Small intestine (tissue), 7 donors: ENCODE data around the gene GPX4. TPM values are rescaled to one million over a fixed set of nuclear protein-coding genes. Genes with fewer than 3 reads are reported as not detected.
A peak's percentile ranks its signal among the peaks of the same experiment; 100 is the strongest.

Experiments used
- DNase-seq, 2 donors: peaks; one replicate each; pipeline versions ENCODE4 v3.0.0 to v3.0.0-alpha.2; 2013
- FAIRE-seq: peaks from 2 replicates; lab custom pipeline; 2012; peaks lifted over from hg19 to GRCh38; lab: Jason Lieb, UNC
- H3K27ac ChIP-seq, 3 donors: one replicate each; pipeline ENCODE4 v1.5.1; 2013; ENCODE audit warnings: low read length in 2 of 3, mild to moderate bottlenecking in 2 of 3, control low read depth in 1 of 3, inconsistent platforms in 1 of 3, low read depth in 1 of 3, moderate library complexity in 1 of 3
- H3K27me3 ChIP-seq, 3 donors: one replicate each; pipeline ENCODE4 v1.6.1; 2013; ENCODE audit warnings: low read length in 3 of 3, inconsistent platforms in 1 of 3; ENCODE audit not compliant: control insufficient read depth in 3 of 3, insufficient read depth in 3 of 3
- H3K36me3 ChIP-seq, 3 donors: one replicate each; pipeline ENCODE4 v1.6.1; 2013; ENCODE audit warnings: low read length in 3 of 3, inconsistent platforms in 1 of 3, low read depth in 1 of 3, mild to moderate bottlenecking in 1 of 3, moderate library complexity in 1 of 3; ENCODE audit not compliant: control insufficient read depth in 3 of 3, insufficient read depth in 2 of 3
- H3K4me1 ChIP-seq, 3 donors: one replicate each; pipeline ENCODE4 v1.6.1; 2013; ENCODE audit warnings: low read length in 2 of 3, inconsistent platforms in 1 of 3, low read depth in 1 of 3, mild to moderate bottlenecking in 1 of 3, moderate library complexity in 1 of 3; ENCODE audit not compliant: control insufficient read depth in 3 of 3, insufficient read depth in 2 of 3
- H3K4me3 ChIP-seq, 3 donors: one replicate each; pipeline ENCODE4 v1.5.1; 2013; ENCODE audit warnings: low read length in 3 of 3, control low read depth in 1 of 3, inconsistent platforms in 1 of 3, low read depth in 1 of 3, mild to moderate bottlenecking in 1 of 3, moderate library complexity in 1 of 3
- H3K9me3 ChIP-seq, 2 donors: one replicate each; pipeline ENCODE4 v1.6.1; 2013; ENCODE audit warnings: low read depth in 1 of 2, low read length in 1 of 2; ENCODE audit not compliant: control insufficient read depth in 2 of 2, insufficient read depth in 1 of 2
- WGBS, 3 donors: extraction: QIAGEN DNeasy Blood & Tissue Kit; methylation state at CpG; one replicate each; pipeline ENCODE4 v1.1.7; 2013; 5-methylcytosine and 5-hydroxymethylcytosine counted together
- polyA plus RNA-seq, 4 donors: library from polyadenylated mRNA; stranded (reverse) in 3 of 4; unstranded in 1 of 4; fragments of 200-250 nt in 3 of 4; fragments of 120-200 nt in 1 of 4; gene quantifications; one replicate each; pipeline versions ENCODE4 v1.2.1 to v1.2.3, GENCODE V29; 2013
- donor health status: healthy with polysubstance abuse.
- donor health status: control.
- donor health status: control.
- donor health status: Bipolar disorder and iron deficiency.
- donor health status: healthy.

The GPX4 gene
- polyA plus RNA-seq, 4 donors, result 335 to 1,298 (median 781) TPM

GRCh38 chr19:1155352-1156304 is 51.8 kb downstream of the GPX4 start:
- DNase-seq (peak in 1 of 2 donors; percentile 28), FAIRE-seq (no peak)
- peaks cover 6 to 81% (median 14%) of the 10 kb centered on the region in 3 donors for H3K36me3 ChIP-seq
- WGBS, 3 donors, result 77 to 82% (median 80%) methylated on average over 27 to 29 of the region's 29 CpGs
- no peaks in the 10 kb centered on the region for H3K27me3 ChIP-seq
- H3K9me3 ChIP-seq, result no peaks in the 10 kb centered on the region
- peaks cover 0 to 16% (median 4%) of the 10 kb centered on the region in 3 donors for H3K4me1 ChIP-seq
- no peak overlapping the region for H3K4me3 ChIP-seq
- H3K27ac ChIP-seq, result peak overlapping the region; percentile 52 to 92 (median 65)

Other genes with a start within 250 kb of the GPX4 start
- gene CFD, start 244.3 kb upstream of the GPX4 start, polyA plus RNA-seq, result 100 to 1,000 TPM in 1 of 4 donors, 10 to 100 TPM in 1, 1 to 10 TPM in 2; 3.8 to 601 (median 20.8) TPM
- gene MED16, start 210.8 kb upstream of the GPX4 start, polyA plus RNA-seq, result 100 to 1,000 TPM in 1 of 4 donors, 10 to 100 TPM in 3; 39.0 to 107 (median 70.3) TPM
- not detected for gene RNU6-9, start 210.5 kb upstream of the GPX4 start, polyA plus RNA-seq
- gene R3HDM4, start 190.8 kb upstream of the GPX4 start, polyA plus RNA-seq, result 10 to 100 TPM; 29.5 to 52.7 (median 42.3) TPM
- gene KISS1R, start 186.7 kb upstream of the GPX4 start, polyA plus RNA-seq, result under 1 TPM in 2 of 4 donors, not detected in 2; 0.25 to 0.55 TPM
- 100 to 1,000 TPM in 1 of 4 donors, 1 to 10 TPM in 3; 1.3 to 242 (median 4.8) TPM for gene ARID3A, start 178.0 kb upstream of the GPX4 start, polyA plus RNA-seq
- gene WDR18, start 119.6 kb upstream of the GPX4 start, polyA plus RNA-seq, result 10 to 100 TPM; 33.4 to 70.8 (median 57.5) TPM
- gene GRIN3B, start 103.6 kb upstream of the GPX4 start, polyA plus RNA-seq, result under 1 TPM in 2 of 4 donors, not detected in 2; 0.10 to 0.16 TPM
- gene TMEM259, start 82.9 kb upstream of the GPX4 start, polyA plus RNA-seq, result 100 to 1,000 TPM; 123 to 313 (median 186) TPM
- not detected for gene RNU6-2, start 82.5 kb upstream of the GPX4 start, polyA plus RNA-seq
- 10 to 100 TPM; 14.5 to 34.4 (median 22.6) TPM for gene CNN2, start 77.4 kb upstream of the GPX4 start, polyA plus RNA-seq
- 10 to 100 TPM in 2 of 4 donors, 1 to 10 TPM in 2; 3.1 to 60.3 (median 20.2) TPM for gene ABCA7, start 63.9 kb upstream of the GPX4 start, polyA plus RNA-seq
- gene ARHGAP45, start 36.8 kb upstream of the GPX4 start, polyA plus RNA-seq, result 10 to 100 TPM; 15.9 to 81.1 (median 48.5) TPM
- gene POLR2E, start 8.6 kb upstream of the GPX4 start, polyA plus RNA-seq, result 100 to 1,000 TPM; 122 to 189 (median 142) TPM
- gene SBNO2, start 70.3 kb downstream of the GPX4 start, polyA plus RNA-seq, result 10 to 100 TPM; 19.7 to 32.1 (median 21.6) TPM
- 10 to 100 TPM; 57.7 to 86.2 (median 66.4) TPM for gene STK11, start 101.8 kb downstream of the GPX4 start, polyA plus RNA-seq
- gene CBARP, start 134.0 kb downstream of the GPX4 start, polyA plus RNA-seq, result under 1 TPM in 2 of 4 donors, not detected in 2; 0.30 to 0.41 TPM
- gene ATP5F1D, start 137.8 kb downstream of the GPX4 start, polyA plus RNA-seq, result 100 to 1,000 TPM; 126 to 823 (median 492) TPM
- 100 to 1,000 TPM in 1 of 4 donors, 10 to 100 TPM in 3; 28.1 to 106 (median 33.0) TPM for gene MIDN, start 144.6 kb downstream of the GPX4 start, polyA plus RNA-seq
- gene CIRBP, start 165.3 kb downstream of the GPX4 start, polyA plus RNA-seq, result 100 to 1,000 TPM; 250 to 543 (median 373) TPM
- 100 to 1,000 TPM in 1 of 4 donors, 10 to 100 TPM in 3; 40.0 to 118 (median 82.3) TPM for gene FAM174C, start 171.5 kb downstream of the GPX4 start, polyA plus RNA-seq
- 10 to 100 TPM; 17.7 to 31.3 (median 27.6) TPM for gene EFNA2, start 181.9 kb downstream of the GPX4 start, polyA plus RNA-seq